DOHH2 (cell line): ENCODE measurements around the gene CRPPA.
"Not testable (repeated sequence)": the region's sequence is repeated elsewhere in the genome, so short reads cannot be mapped to it uniquely, and the experiment has no call there.

Experiments
- CTCF ChIP-seq: fragments of 200-600 bp; sonication (generic); IDR thresholded peaks from one replicate; pipeline ENCODE4 v1.5.1; 2014; ENCODE audit warnings: antibody characterized with exemption, mild to moderate bottlenecking, low read depth, low read length; ENCODE audit not compliant: poor library complexity, severe bottlenecking
- EZH2phosphoT487 ChIP-seq: fragments of 200-600 bp; sonication (generic); IDR thresholded peaks from 2 replicates; pipeline ENCODE4 v1.6.1; 2017; ENCODE audit warnings: borderline replicate concordance, mild to moderate bottlenecking, antibody characterized with exemption, low read length, moderate library complexity, mixed read lengths

GRCh38 chr7:16443871-16444270, 22.5 kb upstream of the CRPPA start:
- TF ChIP-seq CTCF, EZH2phosphoT487: not testable (repeated sequence)
